Cardiac fibroblast (primary cell): ENCODE data around the gene TBX10.

Source experiments
- DNase-seq, 2 donors: peaks; one replicate each; pipeline versions ENCODE4 v3.0.0 to v3.0.0-alpha.2; 2010; ENCODE audit warnings: low read depth in 2 of 2
- H3K4me3 ChIP-seq, 2 donors: replicated peaks in 1 of 2; 1 replicate in 1 of 2; 2 replicates in 1 of 2; pipeline ENCODE4 v1.5.1; 2011; ENCODE audit warnings: low read depth in 2 of 2, low read length in 2 of 2, mild to moderate bottlenecking in 2 of 2, moderate library complexity in 1 of 2
- TF ChIP-seq, protein P1 (sequence below): IDR thresholded peaks from one replicate; pipeline ENCODE4 v1.5.1; 2011; ENCODE audit warnings: low read depth, mild to moderate bottlenecking, low read length, inconsistent platforms

TBX10 gene

DNA sequence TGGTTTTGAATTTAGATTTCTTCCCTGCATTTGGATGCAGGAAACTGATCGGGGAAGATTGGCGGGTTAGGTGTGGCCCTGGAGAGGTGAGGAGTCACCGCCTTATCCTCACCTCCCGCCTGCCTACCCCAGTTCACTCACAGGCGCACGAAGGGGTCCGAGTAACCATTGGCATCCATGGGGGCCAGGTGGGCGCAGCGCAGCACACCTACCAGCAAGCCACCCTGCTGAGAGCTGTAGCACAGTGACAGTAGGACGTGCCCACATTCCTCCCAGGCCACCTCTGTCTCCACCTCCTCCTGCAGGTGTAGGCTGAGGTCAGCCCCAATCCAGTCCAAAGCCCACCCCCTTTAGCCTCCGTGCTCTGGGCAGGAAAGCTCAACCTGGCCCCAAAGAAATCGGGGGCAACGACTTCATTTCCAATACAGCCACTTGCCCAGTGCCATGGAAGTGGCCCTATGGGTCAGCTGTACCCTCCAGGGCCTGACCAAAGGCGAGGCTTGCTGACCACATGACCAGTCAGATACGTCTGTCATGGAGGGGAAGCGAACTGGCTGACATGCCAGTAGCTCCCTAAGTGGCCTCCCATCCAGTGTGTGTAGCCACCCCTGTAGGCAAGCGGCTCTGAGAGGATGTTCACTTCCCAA, 26.1 kb downstream of the TBX10 start:
- TF ChIP-seq, protein P1, sequence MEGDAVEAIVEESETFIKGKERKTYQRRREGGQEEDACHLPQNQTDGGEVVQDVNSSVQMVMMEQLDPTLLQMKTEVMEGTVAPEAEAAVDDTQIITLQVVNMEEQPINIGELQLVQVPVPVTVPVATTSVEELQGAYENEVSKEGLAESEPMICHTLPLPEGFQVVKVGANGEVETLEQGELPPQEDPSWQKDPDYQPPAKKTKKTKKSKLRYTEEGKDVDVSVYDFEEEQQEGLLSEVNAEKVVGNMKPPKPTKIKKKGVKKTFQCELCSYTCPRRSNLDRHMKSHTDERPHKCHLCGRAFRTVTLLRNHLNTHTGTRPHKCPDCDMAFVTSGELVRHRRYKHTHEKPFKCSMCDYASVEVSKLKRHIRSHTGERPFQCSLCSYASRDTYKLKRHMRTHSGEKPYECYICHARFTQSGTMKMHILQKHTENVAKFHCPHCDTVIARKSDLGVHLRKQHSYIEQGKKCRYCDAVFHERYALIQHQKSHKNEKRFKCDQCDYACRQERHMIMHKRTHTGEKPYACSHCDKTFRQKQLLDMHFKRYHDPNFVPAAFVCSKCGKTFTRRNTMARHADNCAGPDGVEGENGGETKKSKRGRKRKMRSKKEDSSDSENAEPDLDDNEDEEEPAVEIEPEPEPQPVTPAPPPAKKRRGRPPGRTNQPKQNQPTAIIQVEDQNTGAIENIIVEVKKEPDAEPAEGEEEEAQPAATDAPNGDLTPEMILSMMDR = no peak
- H3K4me3 ChIP-seq = no peak overlapping the region
- DNase-seq = no peak

DNA sequence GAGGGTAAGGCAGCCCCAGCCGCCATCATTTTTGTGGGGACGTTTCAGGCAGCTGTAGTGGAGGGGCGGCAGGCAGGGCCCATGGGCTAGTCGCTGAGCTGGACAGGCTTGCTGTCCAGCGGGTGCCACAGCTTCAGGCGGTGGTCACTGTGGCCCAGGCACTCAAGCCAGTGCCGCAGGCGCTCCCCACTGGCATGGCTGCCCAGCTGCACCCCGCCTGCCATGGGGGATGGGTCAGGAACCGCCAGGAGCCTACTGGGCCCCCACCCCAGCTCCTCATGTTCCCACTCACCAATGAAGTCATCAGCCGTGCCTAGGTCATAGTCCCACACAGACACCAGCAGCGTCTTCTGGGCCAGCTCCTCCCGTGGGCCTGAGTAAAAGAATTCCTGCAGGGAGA, 26.8 kb downstream of the TBX10 start:
- no peak for DNase-seq
- no peak overlapping the region for H3K4me3 ChIP-seq
- TF ChIP-seq, protein P1 = no peak

DNA sequence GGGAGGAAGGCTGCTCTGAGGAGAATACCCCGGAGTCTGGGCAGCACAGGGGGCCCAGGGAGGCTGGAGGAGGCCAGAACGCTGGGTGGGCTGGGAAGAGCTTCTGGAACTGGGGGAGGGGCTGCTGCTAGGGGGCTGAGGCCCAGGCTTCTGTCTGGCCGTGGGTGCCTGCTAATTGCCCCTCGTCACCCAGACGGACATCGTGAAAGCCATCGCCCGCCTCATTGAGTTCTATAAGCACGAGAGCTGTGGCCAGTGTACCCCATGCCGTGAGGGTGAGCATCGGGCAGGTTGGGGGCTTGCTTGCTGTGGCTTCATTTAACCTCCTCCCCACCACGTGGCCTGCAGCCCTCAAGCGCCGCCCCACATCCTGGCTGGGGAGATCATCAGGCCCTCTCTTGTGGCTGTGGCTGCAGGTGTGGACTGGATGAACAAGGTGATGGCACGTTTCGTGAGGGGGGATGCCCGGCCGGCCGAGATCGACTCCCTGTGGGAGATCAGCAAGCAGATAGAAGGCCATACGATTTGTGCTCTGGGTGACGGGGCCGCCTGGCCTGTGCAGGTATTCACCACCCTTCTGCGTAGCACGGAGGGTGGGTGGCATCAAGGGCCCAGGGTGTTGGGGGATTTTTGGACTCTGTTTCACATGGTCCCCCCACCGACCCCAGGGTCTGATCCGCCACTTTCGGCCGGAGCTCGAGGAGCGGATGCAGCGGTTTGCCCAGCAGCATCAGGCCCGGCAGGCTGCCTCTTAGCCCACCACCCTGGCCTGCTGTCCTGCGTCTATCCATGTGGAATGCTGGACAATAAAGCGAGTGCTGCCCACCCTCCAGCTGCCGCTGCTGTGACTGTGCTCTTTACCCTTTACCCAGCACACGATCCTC, 27.6 kb downstream of the TBX10 start:
- TF ChIP-seq, protein P1 = no peak
- no peak for DNase-seq
- no peak overlapping the region for H3K4me3 ChIP-seq

DNA sequence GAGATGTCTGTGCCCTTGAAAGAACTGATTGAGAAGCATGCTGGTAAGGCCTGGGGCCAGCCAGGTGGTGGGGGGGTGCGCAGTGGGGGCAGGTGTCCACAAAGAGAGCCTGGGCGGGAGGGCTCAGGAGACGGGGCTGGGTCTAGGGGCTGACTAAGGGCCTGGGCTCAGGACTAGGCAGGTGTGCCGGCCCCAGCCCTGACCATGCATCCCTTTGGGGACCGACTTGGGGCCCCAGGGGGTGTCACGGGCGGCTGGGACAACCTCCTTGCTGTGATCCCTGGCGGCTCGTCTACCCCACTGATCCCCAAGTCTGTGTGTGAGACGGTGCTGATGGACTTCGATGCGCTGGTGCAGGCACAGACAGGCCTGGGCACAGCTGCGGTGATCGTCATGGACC, 28.4 kb downstream of the TBX10 start:
- DNase-seq = no peak
- H3K4me3 ChIP-seq = no peak overlapping the region
- TF ChIP-seq, protein P1 = no peak

DNA sequence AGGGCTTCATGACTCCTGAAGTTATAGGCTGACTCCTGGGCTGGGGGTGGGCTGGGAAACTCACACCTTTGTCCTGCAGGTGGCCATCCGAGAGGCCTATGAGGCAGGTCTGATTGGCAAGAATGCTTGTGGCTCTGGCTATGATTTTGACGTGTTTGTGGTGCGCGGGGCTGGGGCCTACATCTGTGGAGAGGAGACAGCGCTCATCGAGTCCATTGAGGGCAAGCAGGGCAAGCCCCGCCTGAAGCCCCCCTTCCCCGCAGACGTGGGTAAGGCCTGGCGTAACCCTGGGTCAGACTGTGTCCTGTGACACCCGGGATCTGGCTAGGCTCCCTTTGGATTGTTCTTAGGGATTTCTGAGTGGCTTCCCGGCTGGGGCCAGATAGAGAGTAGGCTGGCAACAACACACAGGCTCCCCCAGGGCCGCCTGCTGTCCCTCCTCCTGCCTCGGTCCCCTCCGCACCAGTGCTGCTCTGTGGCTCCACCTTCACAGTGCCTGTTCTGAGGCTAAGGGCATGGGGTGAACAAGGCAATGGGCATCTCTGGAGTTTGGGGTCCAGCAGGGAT, 29.2 kb downstream of the TBX10 start:
- TF ChIP-seq, protein P1 = no peak
- H3K4me3 ChIP-seq = no peak overlapping the region
- DNase-seq = no peak

DNA sequence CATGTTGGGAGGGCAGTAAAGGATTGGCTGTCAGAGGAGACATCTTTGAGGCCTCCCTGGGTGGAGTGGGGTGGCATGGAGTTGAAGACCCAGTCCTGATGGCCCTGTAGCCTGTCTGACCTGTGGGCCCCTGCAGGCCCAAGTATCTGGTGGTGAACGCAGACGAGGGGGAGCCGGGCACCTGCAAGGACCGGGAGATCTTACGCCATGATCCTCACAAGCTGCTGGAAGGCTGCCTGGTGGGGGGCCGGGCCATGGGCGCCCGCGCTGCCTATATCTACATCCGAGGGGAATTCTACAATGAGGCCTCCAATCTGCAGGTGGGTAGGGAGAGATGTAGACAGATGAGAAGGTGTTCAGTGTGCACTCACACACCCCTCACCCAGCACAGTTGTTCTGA, 30.2 kb downstream of the TBX10 start:
- H3K4me3 ChIP-seq = no peak overlapping the region
- DNase-seq = no peak
- TF ChIP-seq, protein P1 = no peak
